ENCODE results near the gene SLC16A2.
A peak's percentile ranks its signal among the peaks of the same experiment; 100 is the strongest.
"Not testable (repeated sequence)": the region's sequence is repeated elsewhere in the genome, so short reads cannot be mapped to it uniquely, and the experiment has no call there.

The SLC16A2 gene

DNA sequence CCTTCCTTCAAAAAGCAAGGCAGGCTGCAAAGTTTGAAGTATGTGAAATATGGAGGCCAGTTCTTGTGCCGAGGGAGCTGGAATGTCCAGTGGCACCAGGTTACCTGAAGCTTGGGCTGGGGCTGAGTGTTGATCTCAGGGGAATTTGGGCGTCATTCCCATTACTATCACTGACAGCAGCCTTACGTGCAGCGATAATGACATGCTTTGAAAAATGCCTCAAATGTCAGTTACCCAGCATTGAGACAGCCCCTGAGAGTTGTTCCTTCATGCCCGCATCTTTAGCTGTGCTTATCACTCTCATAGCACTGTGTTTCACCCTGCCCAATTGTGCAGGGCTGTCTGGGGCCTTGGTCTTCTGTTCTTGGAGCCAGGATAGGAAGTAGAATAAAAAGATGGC lies 27.4 kb downstream of the SLC16A2 start:
- DNase-seq = no peak

GRCh38 chrX:74449322-74449936 lies 28.1 kb downstream of the SLC16A2 start:
- DNase-seq = peak; percentile 12

DNA sequence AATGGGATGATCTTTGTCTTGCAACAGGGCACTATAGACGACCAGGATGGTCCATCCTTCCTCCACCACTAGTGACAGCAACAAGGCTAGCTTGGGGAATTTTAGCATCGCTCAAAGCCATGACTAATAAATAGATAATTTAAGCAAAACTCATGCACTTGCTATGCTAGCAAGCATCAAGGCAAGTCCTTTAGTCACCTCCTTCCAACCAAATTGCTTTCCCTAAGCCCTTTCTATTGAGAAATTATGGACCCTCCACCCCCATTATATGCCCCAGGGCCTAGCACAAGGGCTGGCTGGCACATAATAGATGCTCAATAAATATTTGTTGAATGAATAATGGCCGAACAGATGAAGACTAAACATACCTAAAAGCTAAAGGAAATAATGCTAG lies 28.6 kb downstream of the SLC16A2 start:
- DNase-seq = no peak

GRCh38 chrX:74450803-74451449 lies 29.6 kb downstream of the SLC16A2 start:
- DNase-seq = no peak

GRCh38 chrX:74451450-74452198 lies 30.3 kb downstream of the SLC16A2 start:
- no peak for DNase-seq

GRCh38 chrX:74452199-74452481 lies 30.8 kb downstream of the SLC16A2 start:
- DNase-seq = no peak

DNA sequence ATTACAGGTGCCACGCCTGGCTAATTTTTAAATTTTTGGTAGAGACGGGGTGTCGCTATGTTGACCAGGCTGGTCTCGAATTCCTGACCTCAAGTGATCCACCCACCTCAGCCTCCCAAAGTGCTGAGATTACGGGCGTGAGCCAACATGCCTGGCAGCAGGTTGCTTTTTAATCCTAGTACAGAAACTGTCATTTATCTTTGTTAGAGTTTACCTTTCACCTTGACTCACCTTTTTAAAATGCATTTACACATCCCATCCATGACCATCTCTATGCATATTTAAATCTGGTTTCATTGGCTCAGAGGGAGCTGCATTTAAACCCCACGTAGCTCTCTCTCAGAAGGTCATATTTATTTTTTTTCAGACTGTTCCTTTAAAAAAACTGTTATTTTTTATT lies 31.9 kb downstream of the SLC16A2 start:
- no peak for DNase-seq

GRCh38 chrX:74454233-74454632 lies 32.9 kb downstream of the SLC16A2 start:
- not testable (repeated sequence) for DNase-seq

DNA sequence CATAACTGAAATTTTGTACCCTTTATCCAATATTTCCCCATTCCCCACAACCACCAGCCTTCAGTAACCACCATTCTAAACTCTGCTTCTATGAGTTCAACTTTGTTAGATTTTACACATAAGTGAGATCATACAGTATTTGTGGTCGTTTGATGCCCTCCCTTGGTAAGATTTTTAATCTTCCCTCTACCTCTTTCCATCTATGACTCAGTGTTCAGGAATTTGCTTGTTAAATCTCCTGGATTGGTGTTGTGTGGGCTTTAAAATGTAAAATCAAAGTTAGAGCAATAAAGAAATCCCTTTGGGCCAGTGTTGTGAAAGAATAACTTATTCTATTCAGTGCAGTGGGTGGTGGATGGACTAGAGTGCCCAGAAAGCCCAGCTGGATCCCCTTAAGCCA lies 37.4 kb downstream of the SLC16A2 start:
- DNase-seq = no peak

- DNase-seq = no peak
Measured at GRCh38 chrX:74461384-74461783, 40.1 kb downstream of the SLC16A2 start.

GRCh38 chrX:74464722-74465121 lies 43.4 kb downstream of the SLC16A2 start:
- no peak for DNase-seq

GRCh38 chrX:74465424-74465823 lies 44.1 kb downstream of the SLC16A2 start:
- no peak for DNase-seq

DNA sequence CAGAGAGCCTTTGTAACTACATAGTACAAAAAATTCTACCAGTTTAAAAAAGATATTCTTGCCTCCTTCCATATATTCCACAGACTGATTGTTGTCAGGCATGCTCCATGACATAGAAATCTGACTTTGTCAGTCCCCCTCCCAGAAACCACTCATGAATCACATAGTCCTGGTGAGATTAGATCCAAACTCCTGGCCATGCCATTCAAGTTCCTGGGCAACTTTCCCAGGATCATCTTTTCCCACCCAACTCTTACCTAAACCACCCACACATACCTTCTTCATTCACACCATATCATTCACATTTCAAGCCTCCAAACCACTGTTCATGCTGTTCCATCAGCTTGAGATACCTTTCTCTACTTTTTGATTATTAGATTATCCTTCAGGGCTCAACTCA lies 46.4 kb downstream of the SLC16A2 start:
- no peak for DNase-seq

DNA sequence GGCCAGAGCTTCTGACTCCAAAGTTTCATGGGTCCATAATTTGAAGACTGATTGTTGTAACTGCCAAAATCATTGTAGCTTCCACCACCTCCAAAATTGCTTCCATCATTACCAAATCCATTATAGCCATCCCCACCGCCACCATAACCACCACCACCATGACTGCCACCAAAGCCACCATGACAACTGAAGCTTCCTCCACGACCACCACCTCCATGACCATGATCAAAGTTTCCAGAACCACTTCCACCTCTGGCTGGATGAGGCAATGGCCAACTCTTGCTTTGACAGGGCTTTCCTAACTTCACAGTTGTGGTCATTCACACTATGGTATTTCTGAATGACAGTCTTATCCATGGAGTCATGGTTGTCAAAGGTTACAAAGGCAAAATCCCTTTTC lies 51.8 kb downstream of the SLC16A2 start:
- not testable (repeated sequence) for DNase-seq

GRCh38 chrX:74490247-74490646 lies 69.0 kb downstream of the SLC16A2 start:
- no peak for DNase-seq

- peak; percentile 24 for DNase-seq
Measured at GRCh38 chrX:74492720-74493201, 71.5 kb downstream of the SLC16A2 start.

- no peak for DNase-seq
Measured at GRCh38 chrX:74493806-74494205, 72.5 kb downstream of the SLC16A2 start.

DNA sequence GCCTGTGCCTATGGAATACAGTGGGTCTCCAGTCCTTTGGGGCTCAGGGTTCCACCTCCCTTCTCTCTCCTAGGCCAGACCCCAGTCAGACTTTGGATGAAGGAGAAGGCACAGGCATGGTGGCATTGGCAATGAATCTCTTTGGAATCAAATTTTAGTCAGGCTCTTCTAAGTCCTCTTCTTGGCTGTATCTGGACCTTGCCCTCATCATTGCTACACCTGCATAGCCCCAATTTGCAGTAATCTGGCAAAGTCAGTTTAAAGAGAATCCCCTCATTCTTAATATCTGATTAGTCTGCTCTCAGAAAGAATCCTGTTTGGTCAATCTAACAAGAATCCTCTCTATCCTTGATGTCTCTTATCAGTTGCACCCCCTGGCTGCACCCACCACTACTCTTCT lies 77.6 kb downstream of the SLC16A2 start:
- no peak for DNase-seq

DNA sequence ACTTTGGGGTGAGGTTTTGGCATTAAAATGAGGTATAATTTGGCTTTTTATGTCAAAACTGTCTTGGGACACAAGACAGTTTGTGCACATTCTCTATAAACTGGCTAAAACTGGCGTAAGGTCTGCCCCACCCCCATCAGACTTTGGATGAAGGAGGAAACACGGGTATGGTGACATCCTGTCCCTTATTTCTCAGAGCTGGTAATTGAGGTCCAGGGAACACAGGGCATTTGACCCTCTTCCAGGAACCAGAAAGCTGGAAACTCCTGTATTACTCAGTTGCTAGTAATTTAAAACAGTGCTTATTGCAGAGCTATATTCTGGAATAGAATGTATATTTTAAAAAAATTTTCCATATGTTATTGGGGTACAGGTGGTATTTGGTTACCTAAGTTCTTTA lies 78.8 kb downstream of the SLC16A2 start:
- DNase-seq = no peak

DNA sequence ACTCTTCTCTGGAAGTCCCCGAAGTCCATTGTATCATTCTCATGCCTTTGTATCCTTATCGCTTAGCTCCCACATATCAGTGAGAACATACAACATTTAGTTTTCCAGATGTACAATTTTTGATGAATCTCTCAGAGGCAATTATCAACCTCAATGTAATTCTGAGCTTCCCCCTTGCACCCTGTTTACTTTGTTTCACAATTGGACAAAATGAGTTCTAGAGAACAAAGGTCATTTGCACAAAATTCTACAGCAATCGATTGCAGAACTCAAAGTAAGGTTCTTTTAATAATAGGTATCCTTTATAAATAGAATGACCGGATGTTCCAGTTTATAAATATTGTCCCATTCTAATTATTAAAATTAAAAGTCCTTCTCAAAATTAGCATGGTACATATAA lies 79.3 kb downstream of the SLC16A2 start:
- DNase-seq = no peak

DNA sequence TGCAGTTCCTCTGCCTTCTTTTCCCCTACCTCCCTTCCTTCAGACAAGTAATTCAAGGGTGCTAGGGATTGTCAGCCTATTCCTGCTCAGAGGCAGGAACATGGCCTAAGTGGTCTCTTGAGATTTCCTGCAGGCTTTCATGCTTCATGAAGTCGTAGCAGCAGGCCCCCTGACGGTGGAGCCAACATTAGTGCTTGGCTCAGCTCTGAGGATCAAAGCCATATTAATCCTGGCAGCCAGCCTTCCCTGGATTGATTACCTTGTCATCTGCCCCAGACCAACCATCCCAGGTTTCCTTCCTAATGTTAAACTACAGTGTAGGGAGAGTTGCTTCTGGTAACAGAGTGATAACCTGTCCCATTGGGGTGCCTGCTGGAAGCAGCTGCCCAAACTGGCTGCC lies 84.1 kb downstream of the SLC16A2 start:
- no peak for DNase-seq

GRCh38 chrX:74506317-74507115 lies 85.2 kb downstream of the SLC16A2 start:
- DNase-seq = no peak

- DNase-seq = no peak
Measured at GRCh38 chrX:74507191-74507590, 85.9 kb downstream of the SLC16A2 start.

GRCh38 chrX:74509989-74510388 lies 88.7 kb downstream of the SLC16A2 start:
- DNase-seq = no peak

All from activated naive CD4-positive, alpha-beta T cell treated with Interleukin-2 at 50 U/mL for 16 hours (primary cell).